ENCODE results near the gene TMEM147. TPM values are rescaled to one million over a fixed set of nuclear protein-coding genes. Genes with fewer than 3 reads are reported as not detected.

The TMEM147 gene
- total and polyA plus RNA-seq, 2 of the 13 experiments (the other 11 are each of a cell fraction or from before 2014, with no cell fraction given) = 141 to 176 TPM

DNA sequence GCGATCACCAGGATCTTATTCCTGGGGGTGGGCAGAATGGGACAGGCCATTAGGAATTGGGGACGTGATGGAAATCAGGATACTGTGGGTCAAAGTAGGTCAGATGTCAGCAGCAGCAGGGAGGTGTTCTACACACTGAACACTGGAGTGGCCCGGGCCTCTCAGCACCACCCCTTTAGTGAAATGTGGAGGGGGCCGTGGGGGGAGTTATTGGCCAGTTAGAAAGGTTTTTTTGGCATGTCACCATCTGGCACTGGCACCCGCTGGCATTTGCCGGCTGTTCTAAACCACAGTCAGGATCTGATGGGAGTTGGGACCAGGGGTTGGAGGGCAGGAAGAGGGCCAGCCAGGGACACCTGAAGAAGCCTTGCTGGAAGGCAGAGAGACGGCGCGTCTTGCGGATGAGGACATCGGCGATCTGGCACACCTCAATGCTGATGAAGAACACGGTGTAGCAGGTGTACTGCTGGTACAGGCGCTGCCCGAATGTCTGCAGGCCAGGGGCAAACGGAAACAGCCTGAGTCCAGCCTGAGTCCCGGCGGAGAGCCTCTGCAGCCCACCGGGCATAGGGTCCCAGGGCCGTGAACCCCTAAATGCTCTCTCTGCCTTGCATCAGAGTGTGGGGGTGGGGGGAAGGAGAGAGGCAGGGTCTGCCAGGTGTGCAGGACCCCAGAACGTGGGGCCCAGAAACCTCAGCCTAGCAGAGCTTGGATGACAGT is 5.8 kb downstream of the TMEM147 start:
- Histone ChIP-seq H3K9ac (ENCODE audit: insufficient read depth, low read depth, low read length) (no peak overlapping the region), H4K20me1 (ENCODE audit: insufficient read depth, low read length) (no peaks in the 10 kb centered on the region), H3K9me3 (ENCODE audit: low read length) (no peaks in the 10 kb centered on the region), H3K79me2 (ENCODE audit: insufficient read depth, low read length) (peaks cover 7% of the 10 kb centered on the region), H3K27me3 (ENCODE audit: control insufficient read depth in 1 of 2, insufficient read depth in 2 of 2, low read length in 2 of 2) (peaks cover 0 to 14% of the 10 kb centered on the region in 2 experiments; a peak in 1 of 5 replicates), H3K27ac (ENCODE audit: extremely low read length, insufficient read depth, low read length) (no peak overlapping the region), H3K4me2 (ENCODE audit: low read depth, low read length) (no peak overlapping the region), H3K4me3 (replicated peaks in 1 of 3; ENCODE audit: insufficient read depth in 1 of 3, low read depth in 2 of 3, low read length in 3 of 3) (no peak overlapping the region), H3K4me1 (ENCODE audit: insufficient read depth, low read length) (peaks cover 51% of the 10 kb centered on the region), H2AFZ (ENCODE audit: low read length) (no peak overlapping the region), H3K36me3 (replicated peaks in 1 of 2; ENCODE audit: control insufficient read depth in 1 of 2, insufficient read depth in 2 of 2, low read length in 2 of 2) (peaks cover 0 to 3% of the 10 kb centered on the region in 2 experiments; a peak in 3 of 5 replicates)
- BruUV-seq (replicated peaks) = no TSS peak
- in situ Hi-C loops (cut with HindIII; ENCODE audit: extremely low pct_ligation_motif_present, low pct_unique_long_range_greater_than_20kb) = no loop called here
- TF ChIP-seq MED1 (CRISPR knock-in tag; IDR thresholded peaks at IDR 0.05) (no peak), ZNF720 (CRISPR knock-in tag; IDR thresholded peaks at IDR 0.05) (no peak), ZNF543 (CRISPR knock-in tag; IDR thresholded peaks at IDR 0.05) (no peak), FOXA3 (CRISPR knock-in tag; IDR thresholded peaks at IDR 0.05) (no peak), HOXA3 (CRISPR knock-in tag; IDR thresholded peaks at IDR 0.05) (no peak), ZBTB1 (CRISPR knock-in tag; IDR thresholded peaks at IDR 0.05; ENCODE audit: borderline replicate concordance) (no peak), ZNF160 (CRISPR knock-in tag; IDR thresholded peaks at IDR 0.05) (no peak), MAFK (conservative IDR thresholded peaks at IDR 0.05 in 1 of 2, IDR thresholded peaks at IDR 0.05 in 1 of 2; ENCODE audit: low read length in 2 of 2) (no peak), ZNF20 (CRISPR knock-in tag; IDR thresholded peaks at IDR 0.05) (no peak), ZNF589 (CRISPR knock-in tag; conservative IDR thresholded peaks at IDR 0.05) (no peak), CHD4 (IDR thresholded peaks at IDR 0.05; ENCODE audit: borderline replicate concordance, low read length) (no peak), ZNF138 (CRISPR knock-in tag; IDR thresholded peaks at IDR 0.05; ENCODE audit: low read depth) (no peak), ESRRA (CRISPR knock-in tag; IDR thresholded peaks at IDR 0.05; ENCODE audit: low read depth) (no peak), THAP7 (CRISPR knock-in tag; IDR thresholded peaks at IDR 0.05) (no peak), NCOA2 (CRISPR knock-in tag; IDR thresholded peaks at IDR 0.05) (no peak)
- TF ChIP-seq, protein P1, sequence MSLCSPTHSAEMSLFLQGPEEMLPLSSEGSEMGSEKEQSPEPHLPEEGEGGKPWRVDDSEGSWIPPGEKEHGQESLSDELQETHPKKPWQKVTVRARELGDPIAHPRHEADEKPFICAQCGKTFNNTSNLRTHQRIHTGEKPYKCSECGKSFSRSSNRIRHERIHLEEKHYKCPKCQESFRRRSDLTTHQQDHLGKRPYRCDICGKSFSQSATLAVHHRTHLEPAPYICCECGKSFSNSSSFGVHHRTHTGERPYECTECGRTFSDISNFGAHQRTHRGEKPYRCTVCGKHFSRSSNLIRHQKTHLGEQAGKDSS (CRISPR knock-in tag; IDR thresholded peaks at IDR 0.05; ENCODE audit: borderline replicate concordance, low read depth) = no peak
- TF ChIP-seq, protein P2, sequence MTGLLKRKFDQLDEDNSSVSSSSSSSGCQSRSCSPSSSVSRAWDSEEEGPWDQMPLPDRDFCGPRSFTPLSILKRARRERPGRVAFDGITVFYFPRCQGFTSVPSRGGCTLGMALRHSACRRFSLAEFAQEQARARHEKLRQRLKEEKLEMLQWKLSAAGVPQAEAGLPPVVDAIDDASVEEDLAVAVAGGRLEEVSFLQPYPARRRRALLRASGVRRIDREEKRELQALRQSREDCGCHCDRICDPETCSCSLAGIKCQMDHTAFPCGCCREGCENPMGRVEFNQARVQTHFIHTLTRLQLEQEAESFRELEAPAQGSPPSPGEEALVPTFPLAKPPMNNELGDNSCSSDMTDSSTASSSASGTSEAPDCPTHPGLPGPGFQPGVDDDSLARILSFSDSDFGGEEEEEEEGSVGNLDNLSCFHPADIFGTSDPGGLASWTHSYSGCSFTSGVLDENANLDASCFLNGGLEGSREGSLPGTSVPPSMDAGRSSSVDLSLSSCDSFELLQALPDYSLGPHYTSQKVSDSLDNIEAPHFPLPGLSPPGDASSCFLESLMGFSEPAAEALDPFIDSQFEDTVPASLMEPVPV (CRISPR knock-in tag; IDR thresholded peaks at IDR 0.05) = no peak
- TF ChIP-seq, protein P3, sequence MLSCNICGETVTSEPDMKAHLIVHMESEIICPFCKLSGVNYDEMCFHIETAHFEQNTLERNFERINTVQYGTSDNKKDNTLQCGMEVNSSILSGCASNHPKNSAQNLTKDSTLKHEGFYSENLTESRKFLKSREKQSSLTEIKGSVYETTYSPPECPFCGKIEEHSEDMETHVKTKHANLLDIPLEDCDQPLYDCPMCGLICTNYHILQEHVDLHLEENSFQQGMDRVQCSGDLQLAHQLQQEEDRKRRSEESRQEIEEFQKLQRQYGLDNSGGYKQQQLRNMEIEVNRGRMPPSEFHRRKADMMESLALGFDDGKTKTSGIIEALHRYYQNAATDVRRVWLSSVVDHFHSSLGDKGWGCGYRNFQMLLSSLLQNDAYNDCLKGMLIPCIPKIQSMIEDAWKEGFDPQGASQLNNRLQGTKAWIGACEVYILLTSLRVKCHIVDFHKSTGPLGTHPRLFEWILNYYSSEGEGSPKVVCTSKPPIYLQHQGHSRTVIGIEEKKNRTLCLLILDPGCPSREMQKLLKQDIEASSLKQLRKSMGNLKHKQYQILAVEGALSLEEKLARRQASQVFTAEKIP (CRISPR knock-in tag; IDR thresholded peaks at IDR 0.05; ENCODE audit: borderline replicate concordance) = no peak
- DNase-seq (ENCODE audit: low spot score) = no peak
- POLR2A ChIA-PET = interaction anchor here (0.5 kb wide), 1 partner anchor 46 kb away, joined by 3 read pairs; no protein-coding TSS in a partner anchor
- 87% methylated on average over 21 of the region's 21 CpGs for WGBS (ENCODE audit: low lambda C conversion rate)
- intact Hi-C loops (cut with micrococcal nuclease; ENCODE audit: unreplicated experiment) = loop anchor here (10.0 kb wide), 2 partner anchors 64 to 94 kb away; partner anchors contain the start of genes COX6B1, ETV2 and HAUS5
- no peak for ATAC-seq
- no peak for FAIRE-seq
- CTCF ChIA-PET (ENCODE audit: low intra/inter-chr PET ratio, low total read pairs) = no interaction called here

Data from HepG2 (cell line).